DOHH2 (cell line): ENCODE measurements around the gene RPUSD1.

Source experiments
- H3F3A ChIP-seq: fragments of 200-600 bp; sonication (generic), shearing (Covaris generic); 2 replicates; pipeline ENCODE4 v1.6.0; 2016; ENCODE audit warnings: antibody characterized with exemption, mild to moderate bottlenecking; ENCODE audit not compliant: control insufficient read depth, insufficient read depth
- H3K27ac ChIP-seq: fragments of 200-600 bp; sonication (generic); 2 replicates; pipeline ENCODE4 v1.5.1; 2014; ENCODE audit warnings: low read depth, mild to moderate bottlenecking, low read length, moderate library complexity
- H3K27me3 ChIP-seq: fragments of 200-600 bp; sonication (generic); 2 replicates; pipeline ENCODE4 v1.6.1; 2014; ENCODE audit warnings: mild to moderate bottlenecking, low read length, mixed read lengths; ENCODE audit not compliant: control insufficient read depth
- H3K36me3 ChIP-seq: fragments of 200-600 bp; sonication (generic); 2 replicates; pipeline ENCODE4 v1.6.1; 2014; ENCODE audit warnings: mild to moderate bottlenecking, low read length, moderate library complexity, mixed read lengths; ENCODE audit not compliant: control insufficient read depth
- H3K4me1 ChIP-seq: fragments of 200-600 bp; sonication (generic); 2 replicates; pipeline ENCODE4 v1.6.1; 2014; ENCODE audit warnings: mild to moderate bottlenecking, low read length, mixed read lengths; ENCODE audit not compliant: control insufficient read depth
- H3K4me2 ChIP-seq: fragments of 200-600 bp; sonication (generic); 2 replicates; pipeline ENCODE4 v1.6.0; 2014; ENCODE audit warnings: mild to moderate bottlenecking, low read length, moderate library complexity
- H3K4me3 ChIP-seq: fragments of 200-600 bp; sonication (generic); 2 replicates; pipeline ENCODE4 v1.5.1; 2014; ENCODE audit warnings: mild to moderate bottlenecking, low read length, mixed read lengths
- H3K79me2 ChIP-seq: fragments of 200-600 bp; sonication (generic); 2 replicates; pipeline ENCODE4 v1.6.1; 2014; ENCODE audit warnings: mild to moderate bottlenecking, low read length, mixed read lengths; ENCODE audit not compliant: control insufficient read depth
- H3K9me2 ChIP-seq: fragments of 200-600 bp; sonication (generic); replicated peaks from 2 replicates; pipeline ENCODE4 v1.6.1; 2014; ENCODE audit warnings: mild to moderate bottlenecking, low read length, mixed read lengths; ENCODE audit not compliant: control insufficient read depth
- H3K9me3 ChIP-seq: fragments of 200-600 bp; sonication (generic); 2 replicates; pipeline ENCODE4 v1.6.1; 2014; ENCODE audit warnings: antibody characterized with exemption, low read length, mixed read lengths; ENCODE audit not compliant: control insufficient read depth, insufficient read depth
- H4K20me1 ChIP-seq: fragments of 200-600 bp; sonication (generic); 2 replicates; pipeline ENCODE4 v1.6.0; 2014; ENCODE audit warnings: low read depth, mild to moderate bottlenecking, antibody characterized with exemption, low read length, moderate library complexity; ENCODE audit not compliant: control insufficient read depth, insufficient read depth
- EZH2phosphoT487 ChIP-seq: fragments of 200-600 bp; sonication (generic); IDR thresholded peaks from 2 replicates; pipeline ENCODE4 v1.6.1; 2017; ENCODE audit warnings: borderline replicate concordance, mild to moderate bottlenecking, antibody characterized with exemption, low read length, moderate library complexity, mixed read lengths
- TF ChIP-seq, protein P1 (sequence below): fragments of 200-600 bp; sonication (generic); IDR thresholded peaks from one replicate; pipeline ENCODE4 v1.5.1; 2014; ENCODE audit warnings: antibody characterized with exemption, mild to moderate bottlenecking, low read depth, low read length; ENCODE audit not compliant: poor library complexity, severe bottlenecking

The RPUSD1 gene

DNA sequence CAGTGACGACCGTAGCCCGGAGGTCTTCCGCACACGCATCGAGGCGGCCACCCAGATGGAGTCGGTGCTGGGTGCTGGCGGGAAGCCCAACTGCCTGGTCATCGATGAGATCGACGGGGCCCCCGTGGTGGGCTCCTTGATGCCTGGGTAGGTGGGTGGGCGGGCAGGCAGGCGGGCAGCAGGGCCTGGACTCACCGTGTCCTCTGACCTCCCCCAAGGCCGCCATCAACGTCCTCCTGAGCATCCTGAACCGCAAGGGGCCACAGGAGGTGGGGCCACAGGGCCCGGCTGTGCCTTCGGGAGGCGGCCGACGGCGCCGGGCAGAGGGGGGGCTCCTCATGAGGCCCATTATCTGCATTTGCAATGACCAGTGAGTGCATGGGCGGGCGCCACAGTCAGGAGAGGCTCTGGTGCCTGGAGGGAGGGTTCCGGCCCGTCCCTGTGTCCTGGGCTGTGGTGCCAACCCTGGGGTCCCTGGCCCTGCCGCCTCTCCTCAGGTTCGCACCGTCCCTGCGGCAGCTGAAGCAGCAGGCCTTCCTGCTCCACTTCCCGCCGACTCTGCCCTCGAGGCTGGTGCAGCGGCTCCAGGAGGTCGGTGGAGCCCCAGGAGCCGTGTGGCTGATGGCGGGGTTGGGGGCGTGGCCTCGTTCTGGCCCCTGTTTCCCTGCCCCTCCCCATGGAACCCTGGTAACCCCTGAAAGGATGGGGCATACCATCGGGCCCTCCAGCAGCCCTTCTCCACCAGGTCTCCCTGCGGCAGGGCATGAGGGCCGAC lies 4.2 kb upstream of the RPUSD1 start:
- Histone ChIP-seq H3K36me3 (peaks cover 51% of the 10 kb centered on the region), H3K27ac (no peak overlapping the region), H3K4me3 (no peak overlapping the region), H3K4me2 (no peak overlapping the region), H4K20me1 (no peaks in the 10 kb centered on the region), H3K9me3 (no peaks in the 10 kb centered on the region), H3K79me2 (peaks cover 37% of the 10 kb centered on the region), H3K9me2 (no peaks in the 10 kb centered on the region), H3K4me1 (peaks cover 8% of the 10 kb centered on the region), H3K27me3 (no peaks in the 10 kb centered on the region), H3F3A (no peaks in the 10 kb centered on the region)
- TF ChIP-seq, protein P1, sequence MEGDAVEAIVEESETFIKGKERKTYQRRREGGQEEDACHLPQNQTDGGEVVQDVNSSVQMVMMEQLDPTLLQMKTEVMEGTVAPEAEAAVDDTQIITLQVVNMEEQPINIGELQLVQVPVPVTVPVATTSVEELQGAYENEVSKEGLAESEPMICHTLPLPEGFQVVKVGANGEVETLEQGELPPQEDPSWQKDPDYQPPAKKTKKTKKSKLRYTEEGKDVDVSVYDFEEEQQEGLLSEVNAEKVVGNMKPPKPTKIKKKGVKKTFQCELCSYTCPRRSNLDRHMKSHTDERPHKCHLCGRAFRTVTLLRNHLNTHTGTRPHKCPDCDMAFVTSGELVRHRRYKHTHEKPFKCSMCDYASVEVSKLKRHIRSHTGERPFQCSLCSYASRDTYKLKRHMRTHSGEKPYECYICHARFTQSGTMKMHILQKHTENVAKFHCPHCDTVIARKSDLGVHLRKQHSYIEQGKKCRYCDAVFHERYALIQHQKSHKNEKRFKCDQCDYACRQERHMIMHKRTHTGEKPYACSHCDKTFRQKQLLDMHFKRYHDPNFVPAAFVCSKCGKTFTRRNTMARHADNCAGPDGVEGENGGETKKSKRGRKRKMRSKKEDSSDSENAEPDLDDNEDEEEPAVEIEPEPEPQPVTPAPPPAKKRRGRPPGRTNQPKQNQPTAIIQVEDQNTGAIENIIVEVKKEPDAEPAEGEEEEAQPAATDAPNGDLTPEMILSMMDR, result no peak
- no peak for TF ChIP-seq EZH2phosphoT487

DNA sequence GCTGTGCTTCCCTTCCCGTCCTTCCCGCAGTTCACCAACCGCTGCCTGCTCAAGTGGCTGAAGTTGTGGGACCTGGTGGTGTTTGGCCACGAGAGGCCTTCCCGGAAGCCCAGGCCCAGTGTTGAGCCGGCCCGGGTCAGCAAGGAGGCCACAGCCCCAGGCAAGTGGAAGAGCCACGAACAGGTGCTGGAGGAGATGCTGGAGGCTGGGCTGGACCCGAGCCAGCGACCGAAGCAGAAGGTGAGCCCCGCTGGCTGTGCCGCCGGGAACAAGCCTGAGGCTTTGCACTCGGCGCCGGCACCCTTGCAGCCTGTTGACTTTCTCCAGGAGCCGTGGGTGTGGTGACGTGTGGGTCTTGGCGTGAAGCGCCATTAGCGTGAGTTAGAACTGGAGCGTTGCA lies 3.0 kb upstream of the RPUSD1 start:
- no peak for TF ChIP-seq EZH2phosphoT487
- TF ChIP-seq, protein P1, result no peak
- peaks cover 17% of the 10 kb centered on the region for H3K4me1 ChIP-seq
- peaks cover 54% of the 10 kb centered on the region for H3K36me3 ChIP-seq
- no peaks in the 10 kb centered on the region for H3K9me3 ChIP-seq
- H3K4me2 ChIP-seq, result no peak overlapping the region
- no peaks in the 10 kb centered on the region for H4K20me1 ChIP-seq
- H3F3A ChIP-seq, result no peaks in the 10 kb centered on the region
- H3K79me2 ChIP-seq, result peaks cover 49% of the 10 kb centered on the region
- no peak overlapping the region for H3K4me3 ChIP-seq
- H3K27ac ChIP-seq, result no peak overlapping the region
- H3K9me2 ChIP-seq, result no peaks in the 10 kb centered on the region
- no peaks in the 10 kb centered on the region for H3K27me3 ChIP-seq

DNA sequence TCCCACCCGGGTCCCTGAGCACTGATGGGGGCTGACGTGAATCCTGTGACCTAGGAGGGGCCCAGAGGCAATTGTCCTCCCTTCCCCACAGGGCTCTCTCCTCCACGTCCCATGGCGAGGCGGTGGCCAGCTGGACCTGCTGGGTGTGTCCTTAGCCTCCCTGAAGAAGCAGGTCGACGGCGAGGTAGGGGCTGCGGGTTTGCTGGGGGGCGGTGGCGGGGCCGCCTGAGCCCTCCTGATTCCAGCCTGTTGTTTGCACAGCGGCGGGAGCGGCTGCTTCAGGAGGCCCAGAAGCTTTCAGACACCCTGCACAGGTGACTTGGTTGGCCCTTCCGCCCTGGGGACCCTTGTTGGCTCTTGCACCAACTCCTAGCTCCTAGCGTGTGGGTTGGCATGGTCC lies 1.9 kb upstream of the RPUSD1 start:
- H3K9me3 ChIP-seq, result no peaks in the 10 kb centered on the region
- H3K79me2 ChIP-seq, result peaks cover 54% of the 10 kb centered on the region
- no peaks in the 10 kb centered on the region for H3K27me3 ChIP-seq
- peak overlapping the region; percentile 90; the same call in 1 of the 2 replicates for H3K4me2 ChIP-seq
- H3K9me2 ChIP-seq, result no peaks in the 10 kb centered on the region
- no peaks in the 10 kb centered on the region; the same call in 1 of the 2 replicates for H4K20me1 ChIP-seq
- H3F3A ChIP-seq, result no peaks in the 10 kb centered on the region
- H3K27ac ChIP-seq, result no peak overlapping the region
- no peak overlapping the region for H3K4me3 ChIP-seq
- H3K4me1 ChIP-seq, result peaks cover 17% of the 10 kb centered on the region
- H3K36me3 ChIP-seq, result peaks cover 63% of the 10 kb centered on the region
- TF ChIP-seq EZH2phosphoT487, result no peak
- TF ChIP-seq, protein P1, result no peak
